ENCODE results near the gene LYSET.
"Not testable (repeated sequence)": the region's sequence is repeated elsewhere in the genome, so short reads cannot be mapped to it uniquely, and the experiment has no call there.

LYSET gene, protein sequence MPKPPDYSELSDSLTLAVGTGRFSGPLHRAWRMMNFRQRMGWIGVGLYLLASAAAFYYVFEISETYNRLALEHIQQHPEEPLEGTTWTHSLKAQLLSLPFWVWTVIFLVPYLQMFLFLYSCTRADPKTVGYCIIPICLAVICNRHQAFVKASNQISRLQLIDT

DNA sequence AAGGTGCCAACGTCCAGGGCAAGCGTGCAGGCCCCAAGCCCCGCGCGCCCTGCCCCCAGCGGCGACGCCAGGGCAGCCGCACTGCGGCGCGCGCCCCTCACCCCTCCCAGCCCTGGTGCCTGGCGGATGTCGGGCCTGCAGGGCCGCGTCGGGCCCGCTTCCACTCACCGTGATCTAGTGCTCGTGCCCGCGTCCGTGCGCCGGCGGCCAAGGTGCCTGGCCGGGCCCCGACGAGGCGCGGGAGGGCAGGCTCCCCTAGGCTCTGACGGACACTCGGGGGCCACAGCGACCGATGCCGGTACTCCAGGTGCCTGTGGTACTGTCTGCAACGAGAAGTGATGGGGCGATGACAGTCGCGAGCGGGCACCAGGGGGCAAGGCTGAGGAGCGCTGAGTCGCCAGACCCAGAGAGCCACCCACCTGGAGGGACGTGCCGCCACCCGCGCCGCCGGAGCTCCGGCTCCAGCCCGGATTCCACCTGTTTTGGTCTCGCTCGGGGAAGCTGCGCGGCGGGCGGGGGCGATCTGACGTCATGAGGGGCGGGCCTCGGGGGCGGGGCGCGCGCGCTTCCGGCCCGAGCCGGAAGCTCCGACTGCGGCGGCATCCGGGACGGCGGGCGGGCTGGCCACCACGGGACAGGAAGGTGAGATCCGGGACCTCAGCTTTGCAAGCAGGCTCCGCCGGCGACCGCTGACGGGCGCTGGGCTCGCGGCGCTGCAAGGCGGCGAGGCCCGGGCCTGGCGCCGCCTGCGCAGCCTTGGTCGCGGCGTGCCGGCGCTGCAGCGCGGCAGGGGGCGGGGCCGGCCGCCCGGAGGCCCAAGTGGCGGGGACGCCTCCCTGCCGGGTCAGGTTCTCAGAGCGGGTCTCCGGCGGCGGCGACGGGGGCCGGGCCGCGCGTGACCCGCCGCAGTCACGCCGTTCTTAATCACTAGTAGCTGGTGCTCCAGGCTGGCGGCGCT is at the start of gene LYSET, which contains the start of gene MOAP1:
LYSET (plus strand) TSS at position 927 of the 958 bp plus-strand sequence. CDS start 89 bp downstream, outside the sequence.
MOAP1 (minus strand) TSS at position 507 of the 958 bp plus-strand sequence. CDS start 655 bp downstream, outside the sequence.
- peak; percentile 77 to 89 (median 84) for DNase-seq

- no peak for DNase-seq
Observed at GRCh38 chr14:93135399-93135798, 49.7 kb upstream of the LYSET start.

DNA sequence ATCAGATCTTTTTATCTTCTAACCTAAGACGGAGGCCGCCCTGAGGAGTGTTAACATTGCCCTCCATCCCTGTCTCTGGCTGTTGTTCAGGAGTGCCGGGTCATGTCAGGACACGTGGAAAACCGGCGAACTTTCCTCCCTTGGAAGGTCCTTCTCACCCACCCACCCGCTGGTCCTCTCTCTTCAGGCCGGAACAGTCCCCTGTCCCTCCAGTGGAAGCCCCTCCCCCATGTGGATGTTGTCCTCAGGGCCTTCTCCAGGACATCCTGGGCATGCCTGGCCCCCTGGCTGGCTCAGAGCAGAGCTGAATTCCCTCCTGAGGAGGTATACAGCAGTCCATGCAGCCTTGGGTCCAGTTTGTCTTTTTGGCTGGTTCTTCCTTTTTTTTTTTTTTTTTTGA is 49.1 kb upstream of the LYSET start:
- DNase-seq, result no peak

GRCh38 chr14:93136508-93136907 is 48.6 kb upstream of the LYSET start:
- DNase-seq, result not testable (repeated sequence)

- DNase-seq, result no peak
Observed at GRCh38 chr14:93137864-93138263, 47.3 kb upstream of the LYSET start.

GRCh38 chr14:93142854-93143652 is 42.1 kb upstream of the LYSET start:
- no peak for DNase-seq

- DNase-seq, result no peak
Observed at GRCh38 chr14:93146119-93146518, 39.0 kb upstream of the LYSET start.

DNA sequence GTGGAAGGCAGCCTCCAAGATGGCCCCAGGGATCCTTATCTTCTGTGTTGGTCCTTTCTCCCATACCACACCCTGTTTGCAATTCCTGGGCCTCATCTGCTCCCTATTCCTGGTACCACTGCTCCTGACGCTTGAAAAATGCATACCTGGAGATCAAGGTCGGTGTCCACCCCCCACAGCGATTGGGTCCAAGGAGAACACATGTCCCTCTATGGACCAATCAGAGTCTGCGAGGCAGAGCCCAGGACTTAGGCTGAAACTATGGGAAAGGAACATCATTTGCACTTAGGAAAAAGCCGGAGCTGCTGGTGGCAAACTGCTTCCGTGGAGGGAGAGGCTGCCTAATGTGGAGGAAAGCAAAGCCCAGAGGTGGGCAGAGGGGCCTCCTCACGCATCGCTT is 36.1 kb upstream of the LYSET start:
- no peak for DNase-seq

GRCh38 chr14:93150227-93151208 is 34.6 kb upstream of the LYSET start:
- DNase-seq, result no peak

DNA sequence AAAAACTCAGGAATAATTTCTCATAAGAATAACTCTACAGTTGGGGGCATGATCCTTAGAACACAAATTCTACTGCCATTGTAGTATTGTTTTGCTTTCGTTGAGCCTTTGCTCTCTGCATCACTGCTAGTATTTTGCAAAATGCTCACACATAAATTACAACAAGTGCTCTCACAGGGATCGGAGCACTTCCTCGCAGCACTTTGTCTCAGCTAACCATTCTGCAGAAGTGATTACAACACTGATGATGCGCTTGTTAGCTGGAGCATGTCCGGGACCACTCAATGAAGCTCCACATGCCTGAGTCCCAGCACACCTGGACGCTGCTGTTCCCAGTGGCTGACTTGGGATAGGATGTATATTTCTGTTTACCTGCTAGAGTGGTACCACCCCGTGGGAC is 32.0 kb upstream of the LYSET start:
- DNase-seq, result no peak

DNA sequence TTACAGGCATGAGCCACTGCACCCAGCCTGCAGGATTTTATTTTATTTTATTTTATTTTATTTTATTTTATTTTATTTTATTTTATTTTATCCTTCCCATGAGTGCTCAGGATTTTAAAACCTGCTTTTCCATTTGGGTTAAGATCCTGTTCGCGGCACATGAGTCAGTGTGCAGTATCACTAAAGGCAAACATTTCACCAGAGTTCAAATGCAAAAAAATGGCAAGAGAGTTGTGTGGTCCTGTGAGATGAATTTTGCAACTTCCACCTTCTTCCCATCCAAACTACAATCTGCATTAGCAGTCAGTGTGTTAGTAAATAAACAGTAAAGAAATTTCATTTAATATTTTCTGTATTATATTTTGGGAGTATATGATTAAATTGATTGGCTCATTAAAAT is 29.4 kb upstream of the LYSET start:
- DNase-seq, result no peak

DNA sequence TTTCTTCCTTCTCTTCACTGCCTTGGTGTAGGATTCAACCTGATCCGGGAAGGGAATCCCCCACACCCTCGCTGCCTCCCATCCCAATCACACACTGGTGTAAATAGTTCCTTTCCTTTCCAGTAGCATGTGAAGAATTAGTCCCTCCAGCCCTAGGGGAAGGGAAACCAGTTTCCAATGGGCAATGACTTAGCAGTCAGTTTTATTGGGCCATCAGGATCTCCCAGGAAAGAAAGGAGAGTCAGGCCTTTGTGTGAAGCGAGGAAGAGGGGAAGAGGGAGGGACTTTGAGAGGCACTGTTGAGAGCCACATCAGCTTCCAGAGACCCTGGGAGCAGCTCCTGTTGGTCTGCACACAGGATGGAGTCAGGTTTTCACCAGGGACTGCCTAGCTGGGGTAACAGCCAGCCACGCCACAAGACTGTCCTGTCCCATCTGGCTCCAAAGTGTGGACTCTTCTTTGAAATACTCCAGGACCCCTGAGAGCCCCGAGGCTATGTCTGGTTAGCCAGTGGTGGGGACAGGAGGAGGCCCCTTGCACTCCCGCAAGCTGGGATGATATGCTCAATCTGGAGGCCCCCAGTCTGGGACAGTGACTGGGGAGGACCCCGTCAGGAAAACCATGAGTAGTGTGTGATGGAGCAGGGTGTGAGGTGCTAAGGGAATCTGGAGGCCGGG is 28.3 kb upstream of the LYSET start:
- DNase-seq, result no peak

GRCh38 chr14:93158349-93158748 is 26.8 kb upstream of the LYSET start:
- DNase-seq, result not testable (repeated sequence)

DNA sequence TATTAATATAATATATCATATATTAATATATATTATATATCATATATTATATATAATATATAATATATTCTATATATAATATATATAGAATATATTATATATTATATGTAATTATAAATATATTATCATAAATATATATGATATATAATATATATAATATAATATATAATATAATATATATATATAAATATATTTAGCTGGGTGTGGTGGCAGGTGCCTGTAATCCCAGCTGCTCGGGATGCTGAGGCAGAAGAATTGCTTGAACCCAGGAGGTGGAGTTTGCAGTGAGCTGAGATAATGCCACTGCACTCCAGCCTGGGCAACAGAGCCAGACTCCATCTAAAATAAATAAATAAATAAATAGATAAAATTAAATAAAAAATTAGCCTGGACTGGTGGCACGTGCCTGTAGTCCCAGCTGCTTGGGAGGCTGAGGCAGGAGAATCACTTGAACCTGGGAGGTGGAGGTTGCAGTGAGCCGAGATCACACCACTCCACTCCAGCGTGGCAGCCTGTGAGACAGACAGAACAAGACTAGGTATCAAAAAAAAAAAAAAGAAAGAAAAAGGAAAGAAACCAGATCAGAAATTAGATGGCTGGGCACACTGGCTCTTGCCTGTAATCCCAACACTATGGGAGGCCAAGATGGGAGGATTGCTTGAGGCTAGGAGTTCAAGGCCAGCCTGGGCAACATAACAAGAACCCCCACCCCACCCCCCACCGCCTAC is 25.3 kb upstream of the LYSET start:
- DNase-seq, result not testable (repeated sequence)

GRCh38 chr14:93160353-93160801 is 24.7 kb upstream of the LYSET start:
- DNase-seq, result no peak

DNA sequence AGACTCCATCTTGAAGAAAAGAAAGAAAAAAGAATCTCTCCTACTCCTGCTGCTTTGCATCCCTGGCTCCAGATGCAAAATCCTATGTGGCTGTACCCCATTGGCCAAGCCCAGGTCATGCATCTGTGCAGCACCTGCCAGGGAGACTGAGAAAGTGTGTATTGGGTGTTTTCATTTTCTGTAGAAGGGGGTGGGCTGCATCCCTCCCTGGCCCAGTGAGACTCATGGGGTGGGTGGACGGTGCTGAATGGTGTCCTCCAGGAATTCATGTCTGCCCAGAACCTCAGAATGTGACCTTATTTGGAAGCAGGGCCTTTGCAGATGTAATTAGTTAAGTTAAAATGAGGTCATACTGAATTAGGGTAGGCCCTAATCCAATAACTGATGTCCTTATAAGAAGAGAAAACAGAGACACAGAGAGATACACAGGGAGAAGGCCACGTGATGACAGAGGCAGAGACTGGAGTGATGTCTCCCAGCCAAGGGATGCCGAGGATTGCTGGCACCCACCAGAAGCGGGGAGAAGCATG is 23.6 kb upstream of the LYSET start:
- DNase-seq, result no peak

- DNase-seq, result no peak
Observed at GRCh38 chr14:93163564-93163963, 21.6 kb upstream of the LYSET start.

- DNase-seq, result not testable (repeated sequence)
Observed at GRCh38 chr14:93165271-93166265, 19.5 kb upstream of the LYSET start.

DNA sequence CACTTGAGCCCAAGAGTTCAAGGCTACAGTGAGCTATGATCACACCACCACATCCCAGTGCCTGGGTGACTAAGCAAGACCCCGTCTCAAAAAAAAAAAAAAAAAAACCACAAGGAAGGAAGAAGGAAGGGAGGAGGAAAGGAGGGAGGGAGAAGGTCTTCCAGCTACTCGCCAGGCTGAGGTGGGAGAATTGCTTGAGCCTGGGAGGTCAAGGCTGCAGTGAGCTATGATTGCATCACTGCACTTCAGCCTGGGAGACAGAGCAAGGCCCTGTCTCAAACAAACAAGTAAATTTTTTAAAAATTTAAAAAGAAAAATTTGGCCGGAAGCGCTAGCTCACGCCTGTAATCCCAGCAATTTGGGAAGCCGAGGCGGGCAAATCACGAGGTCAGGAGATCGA is 16.5 kb upstream of the LYSET start:
- DNase-seq, result not testable (repeated sequence)

Measured in activated CD4-positive, CD25-positive, alpha-beta regulatory T cell (primary cell).